HepG2 (cell line): Measurements from ENCODE around the gene CARS1. TPM values are rescaled to one million over a fixed set of nuclear protein-coding genes. Genes with fewer than 3 reads are reported as not detected.

ENCODE experiments used
- ELF4 ChIP-seq: sonication (generic); formaldehyde crosslinking; IDR thresholded peaks from 2 replicates; pipeline ENCODE4 v1.5.0; 2020; ENCODE audit warnings: missing genetic modification reagents, mild to moderate bottlenecking, moderate library complexity, borderline replicate concordance
- FIP1L1 ChIP-seq: fragments of 200-400 bp; formaldehyde crosslinking; IDR thresholded peaks from 2 replicates; pipeline ENCODE4 v1.6.1; 2018; ENCODE audit warnings: low read depth, mild to moderate bottlenecking, low read length, moderate library complexity, borderline replicate concordance; ENCODE audit not compliant: insufficient read depth
- GATA4 ChIP-seq: sonication (generic); IDR thresholded peaks from 2 replicates; pipeline ENCODE4 v1.6.1; 2016; ENCODE audit warnings: antibody characterized with exemption, low read depth, borderline replicate concordance
- HOXA9 ChIP-seq: sonication (generic); formaldehyde crosslinking; IDR thresholded peaks from 2 replicates; pipeline ENCODE4 v1.8.1; 2022; ENCODE audit warnings: missing genetic modification reagents, mild to moderate bottlenecking, moderate library complexity, borderline replicate concordance
- JDP2 ChIP-seq: sonication (generic); formaldehyde crosslinking; IDR thresholded peaks from 2 replicates; pipeline ENCODE4 v1.8.1; 2022; ENCODE audit warnings: missing genetic modification reagents, borderline replicate concordance
- KAT8 ChIP-seq: IDR thresholded peaks from 2 replicates; pipeline ENCODE4 v1.6.1; 2016; ENCODE audit warnings: missing genetic modification reagents, missing compliant biosample characterization
- NR2C2 ChIP-seq: sonication (generic); formaldehyde crosslinking; IDR thresholded peaks from 2 replicates; pipeline ENCODE4 v1.4.0; 2020; ENCODE audit warnings: missing genetic modification reagents, mild to moderate bottlenecking, moderate library complexity, borderline replicate concordance
- PLRG1 ChIP-seq: fragments of 450-650 bp; conservative IDR thresholded peaks from 2 replicates; pipeline ENCODE4 v1.6.1; 2016
- PPARG ChIP-seq: conservative IDR thresholded peaks from 2 replicates; pipeline ENCODE4 v1.6.1; 2016; ENCODE audit warnings: missing biosample characterization, missing genetic modification reagents
- RBM22 ChIP-seq: fragments of 200-400 bp; formaldehyde crosslinking; optimal IDR thresholded peaks from 2 replicates; pipeline ENCODE3; 2017; ENCODE audit warnings: mild to moderate bottlenecking, low read length, moderate library complexity
- SRSF9 ChIP-seq: fragments of 200-400 bp; formaldehyde crosslinking; IDR thresholded peaks from 2 replicates; pipeline ENCODE4 v1.6.1; 2018; ENCODE audit warnings: borderline replicate concordance, mild to moderate bottlenecking, low read depth, low read length; ENCODE audit not compliant: insufficient read depth, poor library complexity, severe bottlenecking
- ZBTB8A ChIP-seq: sonication (generic); formaldehyde crosslinking; IDR thresholded peaks from 2 replicates; pipeline ENCODE4 v1.4.0; 2020; ENCODE audit warnings: mild to moderate bottlenecking, low read depth, missing genetic modification reagents, borderline replicate concordance
- ZNF232 ChIP-seq: sonication (generic); formaldehyde crosslinking; IDR thresholded peaks from 2 replicates; pipeline ENCODE4 v1.4.0; 2020; ENCODE audit warnings: missing genetic modification reagents, borderline replicate concordance
- ZNF577 ChIP-seq: sonication (generic); formaldehyde crosslinking; IDR thresholded peaks from 2 replicates; pipeline ENCODE4 v1.4.0; 2020; ENCODE audit warnings: mild to moderate bottlenecking, low read depth, missing genetic modification reagents, borderline replicate concordance
- ZNF747 ChIP-seq: sonication (generic); formaldehyde crosslinking; IDR thresholded peaks from 2 replicates; pipeline ENCODE4 v1.8.1; 2023; ENCODE audit warnings: missing genetic modification reagents, mild to moderate bottlenecking, borderline replicate concordance
- ZNF775 ChIP-seq: sonication (generic); formaldehyde crosslinking; IDR thresholded peaks from 2 replicates; pipeline ENCODE4 v1.4.0; 2020; ENCODE audit warnings: missing genetic modification reagents, mild to moderate bottlenecking, moderate library complexity, borderline replicate concordance
- polyA plus RNA-seq, 8 experiments: library from polyadenylated mRNA; depleted of rRNA in 3 of 8; stranded (reverse) in 7 of 8; unstranded in 1 of 8; fragments of >200 nt; fragmentation: Illumina TruSeq in 4 of 8; extraction: Trizol in 4 of 8; gene quantifications; 2 replicates each; pipeline versions ENCODE4 v1.2.1 to v1.2.3, GENCODE V29; 2011 to 2016; ENCODE audit warnings: low read depth in 4 of 8, missing spikeins in 1 of 8, mixed read lengths in 1 of 8; ENCODE audit not compliant: insufficient read depth in 1 of 8
- total RNA-seq, 5 experiments: library from RNA; depleted of rRNA; stranded (reverse); fragments of >200 nt; fragmentation: Illumina TruSeq; extraction: Trizol; gene quantifications; 2 replicates each; pipeline ENCODE4 v1.2.3, GENCODE V29; 2016; ENCODE audit warnings: low read depth in 1 of 5
- TF ChIP-seq, protein P1 (sequence below): sonication (generic); formaldehyde crosslinking; IDR thresholded peaks from 2 replicates; pipeline ENCODE4 v1.8.0; 2022; ENCODE audit warnings: missing genetic modification reagents, mild to moderate bottlenecking, inconsistent platforms, borderline replicate concordance
- TF ChIP-seq, protein P2 (sequence below): sonication (generic); formaldehyde crosslinking; conservative IDR thresholded peaks from 2 replicates; pipeline ENCODE4 v1.4.0; 2020; ENCODE audit warnings: missing genetic modification reagents
- TF ChIP-seq, protein P3 (sequence below): sonication (generic); formaldehyde crosslinking; conservative IDR thresholded peaks from 2 replicates; pipeline ENCODE4 v1.4.0; 2020; ENCODE audit warnings: missing genetic modification reagents
- TF ChIP-seq, protein P4 (sequence below): IDR thresholded peaks from 2 replicates; pipeline ENCODE4 v1.6.1; 2016
- TF ChIP-seq, protein P5 (sequence below): sonication (generic); formaldehyde crosslinking; IDR thresholded peaks from 2 replicates; pipeline ENCODE4 v1.8.0; 2022; ENCODE audit warnings: mild to moderate bottlenecking, missing genetic modification reagents, moderate library complexity

The CARS1 gene
- total and polyA plus RNA-seq, 2 of the 13 experiments (the other 11 are each of a cell fraction or from before 2014, with no cell fraction given) = 33.8 to 47.0 TPM

DNA sequence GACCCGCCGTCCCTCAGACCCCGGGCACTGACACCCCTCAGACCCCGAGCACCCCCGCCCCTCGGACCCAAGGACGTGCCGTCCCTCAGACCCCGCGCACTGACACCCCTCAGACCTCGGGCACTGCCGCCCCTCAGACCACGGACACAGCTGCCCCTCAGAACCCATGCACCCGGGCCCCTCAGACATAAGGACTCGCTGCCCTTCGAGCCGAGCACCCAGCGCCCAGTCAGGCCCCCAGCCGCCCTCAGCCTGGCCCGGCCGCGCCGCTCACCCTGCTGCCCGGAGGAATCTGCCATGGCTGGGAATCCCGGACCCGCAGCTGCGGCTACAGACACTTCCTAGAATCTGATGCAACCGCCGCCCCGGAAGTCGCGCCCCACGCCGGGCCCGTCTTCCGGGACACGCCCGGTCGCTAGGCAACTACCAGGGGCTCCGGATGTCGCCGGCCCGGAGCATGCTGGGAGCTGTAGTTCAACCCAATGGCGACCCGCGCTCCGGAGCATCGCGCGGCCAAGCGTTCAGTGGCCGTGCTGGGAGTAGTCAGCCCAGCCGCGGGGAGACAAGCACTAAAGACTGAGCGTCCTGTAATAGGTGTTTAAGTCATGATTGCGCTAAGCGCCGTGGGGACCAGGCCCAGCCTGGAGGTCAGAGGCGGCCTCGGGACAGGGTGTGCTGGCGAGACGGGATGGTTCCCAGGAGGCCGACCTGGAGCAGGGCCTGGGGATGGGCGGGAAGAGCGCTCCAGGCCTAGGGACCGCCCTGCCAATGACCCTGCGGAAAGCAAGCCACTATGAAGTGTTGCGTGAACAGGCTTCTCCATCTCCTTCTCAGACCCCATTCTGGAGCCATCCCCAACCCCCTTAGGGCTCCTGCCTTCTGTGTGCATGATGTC lies at the start of gene CARS1 (continued):
- TF ChIP-seq FIP1L1 = no peak
- TF ChIP-seq HOXA9 = 0 out of 2 replicates have a peak, but pooled peaks have one; percentile 58
- 0 out of 2 replicates have a peak, but pooled peaks have one; percentile 60 for TF ChIP-seq PPARG
- TF ChIP-seq RBM22 = peak; percentile 88
- TF ChIP-seq NR2C2 (CRISPR knock-in tag) = peak; percentile 95
- TF ChIP-seq SRSF9 = no peak
- TF ChIP-seq JDP2 (CRISPR knock-in tag) = no peak
- no peak for TF ChIP-seq ZNF775 (CRISPR knock-in tag)
- TF ChIP-seq ZNF747 (CRISPR knock-in tag) = no peak; the same call in 1 of the 2 replicates
- TF ChIP-seq GATA4 = no peak; the same call in 1 of the 2 replicates
- no peak for TF ChIP-seq PLRG1
- peak; percentile 88 for TF ChIP-seq ZBTB8A (CRISPR knock-in tag)
- TF ChIP-seq, protein P1, sequence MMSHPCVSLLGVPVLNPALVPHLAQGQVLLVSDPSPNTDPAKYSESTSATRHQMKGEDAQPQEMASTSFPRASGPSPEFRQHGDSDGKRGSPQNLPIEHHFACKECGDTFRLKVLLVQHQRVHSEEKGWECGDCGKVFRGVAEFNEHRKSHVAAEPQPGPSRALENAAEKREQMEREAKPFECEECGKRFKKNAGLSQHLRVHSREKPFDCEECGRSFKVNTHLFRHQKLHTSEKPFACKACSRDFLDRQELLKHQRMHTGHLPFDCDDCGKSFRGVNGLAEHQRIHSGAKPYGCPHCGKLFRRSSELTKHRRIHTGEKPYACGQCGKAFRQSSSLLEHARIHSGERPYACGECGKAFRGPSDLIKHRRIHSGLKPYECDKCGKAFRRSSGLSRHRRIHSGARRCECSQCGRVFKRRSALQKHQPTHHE (CRISPR knock-in tag) = no peak
- TF ChIP-seq KAT8 (CRISPR knock-in tag) = peak; percentile 95
- TF ChIP-seq ZNF232 (CRISPR knock-in tag) = peak; percentile 61; the same call in 1 of the 2 replicates
- TF ChIP-seq, protein P2, sequence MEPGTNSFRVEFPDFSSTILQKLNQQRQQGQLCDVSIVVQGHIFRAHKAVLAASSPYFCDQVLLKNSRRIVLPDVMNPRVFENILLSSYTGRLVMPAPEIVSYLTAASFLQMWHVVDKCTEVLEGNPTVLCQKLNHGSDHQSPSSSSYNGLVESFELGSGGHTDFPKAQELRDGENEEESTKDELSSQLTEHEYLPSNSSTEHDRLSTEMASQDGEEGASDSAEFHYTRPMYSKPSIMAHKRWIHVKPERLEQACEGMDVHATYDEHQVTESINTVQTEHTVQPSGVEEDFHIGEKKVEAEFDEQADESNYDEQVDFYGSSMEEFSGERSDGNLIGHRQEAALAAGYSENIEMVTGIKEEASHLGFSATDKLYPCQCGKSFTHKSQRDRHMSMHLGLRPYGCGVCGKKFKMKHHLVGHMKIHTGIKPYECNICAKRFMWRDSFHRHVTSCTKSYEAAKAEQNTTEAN (CRISPR knock-in tag) = 0 out of 2 replicates have a peak, but pooled peaks have one; percentile 18
- TF ChIP-seq, protein P3, sequence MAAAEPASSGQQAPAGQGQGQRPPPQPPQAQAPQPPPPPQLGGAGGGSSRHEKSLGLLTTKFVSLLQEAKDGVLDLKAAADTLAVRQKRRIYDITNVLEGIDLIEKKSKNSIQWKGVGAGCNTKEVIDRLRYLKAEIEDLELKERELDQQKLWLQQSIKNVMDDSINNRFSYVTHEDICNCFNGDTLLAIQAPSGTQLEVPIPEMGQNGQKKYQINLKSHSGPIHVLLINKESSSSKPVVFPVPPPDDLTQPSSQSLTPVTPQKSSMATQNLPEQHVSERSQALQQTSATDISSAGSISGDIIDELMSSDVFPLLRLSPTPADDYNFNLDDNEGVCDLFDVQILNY (CRISPR knock-in tag) = no peak
- peak; percentile 55; the same call in 1 of the 2 replicates for TF ChIP-seq ELF4 (CRISPR knock-in tag)
- TF ChIP-seq, protein P4, sequence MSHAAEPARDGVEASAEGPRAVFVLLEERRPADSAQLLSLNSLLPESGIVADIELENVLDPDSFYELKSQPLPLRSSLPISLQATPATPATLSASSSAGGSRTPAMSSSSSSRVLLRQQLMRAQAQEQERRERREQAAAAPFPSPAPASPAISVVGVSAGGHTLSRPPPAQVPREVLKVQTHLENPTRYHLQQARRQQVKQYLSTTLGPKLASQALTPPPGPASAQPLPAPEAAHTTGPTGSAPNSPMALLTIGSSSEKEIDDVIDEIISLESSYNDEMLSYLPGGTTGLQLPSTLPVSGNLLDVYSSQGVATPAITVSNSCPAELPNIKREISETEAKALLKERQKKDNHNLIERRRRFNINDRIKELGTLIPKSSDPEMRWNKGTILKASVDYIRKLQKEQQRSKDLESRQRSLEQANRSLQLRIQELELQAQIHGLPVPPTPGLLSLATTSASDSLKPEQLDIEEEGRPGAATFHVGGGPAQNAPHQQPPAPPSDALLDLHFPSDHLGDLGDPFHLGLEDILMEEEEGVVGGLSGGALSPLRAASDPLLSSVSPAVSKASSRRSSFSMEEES = 0 out of 2 replicates have a peak, but pooled peaks have one; percentile 18
- TF ChIP-seq ZNF577 = no peak
- TF ChIP-seq, protein P5, sequence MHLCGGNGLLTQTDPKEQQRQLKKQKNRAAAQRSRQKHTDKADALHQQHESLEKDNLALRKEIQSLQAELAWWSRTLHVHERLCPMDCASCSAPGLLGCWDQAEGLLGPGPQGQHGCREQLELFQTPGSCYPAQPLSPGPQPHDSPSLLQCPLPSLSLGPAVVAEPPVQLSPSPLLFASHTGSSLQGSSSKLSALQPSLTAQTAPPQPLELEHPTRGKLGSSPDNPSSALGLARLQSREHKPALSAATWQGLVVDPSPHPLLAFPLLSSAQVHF = no peak
